Renal cortex interstitium (tissue), 11 donors: Measurements from ENCODE around the gene AUTS2. TPM values are rescaled to one million over a fixed set of nuclear protein-coding genes. Genes with fewer than 3 reads are reported as not detected.
"Not testable (repeated sequence)": the region's sequence is repeated elsewhere in the genome, so short reads cannot be mapped to it uniquely, and the experiment has no call there.

Experiments
- DNase-seq, 11 donors: peaks; one replicate each; pipeline ENCODE4 v3.0.0-alpha.2; 2013; ENCODE audit warnings: low read depth in 9 of 11, low spot score in 4 of 11; ENCODE audit errors: extremely low read depth in 1 of 11
- polyA plus RNA-seq, 3 donors: library from polyadenylated mRNA; unstranded; fragments of 120-200 nt; gene quantifications; one replicate each; pipeline ENCODE4 v1.2.1, GENCODE V29; 2013; ENCODE audit not compliant: insufficient read length in 3 of 3

The AUTS2 gene
- polyA plus RNA-seq, 3 donors, result 78.0 to 102 (median 90.7) TPM

- DNase-seq, result no peak
Observed at GRCh38 chr7:70799841-70800405, 1201.6 kb downstream of the AUTS2 start.

- DNase-seq, result no peak
Observed at GRCh38 chr7:70805360-70805759, 1207.1 kb downstream of the AUTS2 start.

DNA sequence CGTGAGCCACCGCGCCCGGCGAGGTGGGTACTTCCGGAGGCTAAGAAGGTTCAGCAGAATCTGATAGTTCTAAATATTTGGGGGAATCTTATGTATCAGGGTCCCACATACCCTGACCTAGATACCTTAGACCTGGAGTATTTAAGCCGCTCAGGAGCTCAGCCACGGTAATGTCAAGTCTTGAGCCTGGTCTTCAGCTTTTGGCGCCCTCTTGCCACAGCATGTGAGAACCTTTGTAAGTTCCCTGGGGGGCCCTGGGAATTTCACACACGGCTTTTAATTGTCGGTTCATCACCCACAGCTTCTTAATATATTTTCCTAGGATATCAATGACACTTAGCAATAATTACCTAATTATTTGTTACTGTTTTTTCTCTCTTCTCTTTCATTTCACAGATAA is 1209.4 kb downstream of the AUTS2 start:
- no peak for DNase-seq

DNA sequence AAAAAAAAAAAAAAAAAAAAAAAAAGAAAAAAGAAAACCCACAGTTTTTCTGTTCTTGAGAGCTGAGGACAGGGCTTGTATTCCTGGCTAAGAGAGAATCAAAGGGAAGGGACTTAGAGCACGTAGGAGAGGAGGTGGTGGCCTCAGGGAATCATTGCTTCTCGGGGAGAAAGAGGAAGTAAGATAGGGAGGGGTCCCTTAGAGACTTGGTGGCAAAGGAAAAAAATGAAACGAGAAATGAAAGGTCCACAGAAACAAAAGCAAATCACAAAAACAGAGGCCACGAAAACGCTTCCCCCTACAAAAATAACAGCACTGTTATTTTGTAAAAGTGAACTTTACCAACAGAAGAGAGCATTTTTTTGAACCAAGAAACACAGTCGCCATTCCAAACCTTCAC is 1210.6 kb downstream of the AUTS2 start:
- no peak for DNase-seq

DNA sequence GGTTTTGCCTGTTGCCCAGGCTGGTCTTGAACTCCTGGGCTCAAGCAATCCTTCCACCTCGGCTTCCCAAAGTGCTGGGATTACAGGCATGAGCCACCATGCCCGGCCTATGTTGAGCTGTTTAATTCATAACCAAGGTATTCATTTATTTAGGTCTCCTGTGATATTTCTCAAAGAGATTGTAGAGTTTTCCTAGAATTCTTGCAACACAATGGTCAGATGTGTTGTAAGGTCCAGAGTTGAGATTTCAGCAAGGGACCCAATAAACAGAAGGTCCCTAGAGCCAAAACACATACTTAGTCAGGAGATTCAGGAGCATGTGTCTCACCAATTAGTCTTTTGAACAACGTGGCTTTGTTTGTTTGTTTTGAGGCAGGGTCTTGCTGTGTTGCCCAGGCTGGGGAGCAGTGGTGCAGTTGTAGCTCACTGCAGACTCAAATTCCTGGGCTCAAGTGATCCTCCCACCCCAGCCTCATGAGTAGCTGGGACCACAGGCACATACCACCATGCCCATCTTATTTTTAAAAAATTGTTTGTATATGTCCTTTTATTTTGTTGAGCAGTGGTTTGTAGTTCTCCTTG is 1212.4 kb downstream of the AUTS2 start:
- DNase-seq, result no peak

DNA sequence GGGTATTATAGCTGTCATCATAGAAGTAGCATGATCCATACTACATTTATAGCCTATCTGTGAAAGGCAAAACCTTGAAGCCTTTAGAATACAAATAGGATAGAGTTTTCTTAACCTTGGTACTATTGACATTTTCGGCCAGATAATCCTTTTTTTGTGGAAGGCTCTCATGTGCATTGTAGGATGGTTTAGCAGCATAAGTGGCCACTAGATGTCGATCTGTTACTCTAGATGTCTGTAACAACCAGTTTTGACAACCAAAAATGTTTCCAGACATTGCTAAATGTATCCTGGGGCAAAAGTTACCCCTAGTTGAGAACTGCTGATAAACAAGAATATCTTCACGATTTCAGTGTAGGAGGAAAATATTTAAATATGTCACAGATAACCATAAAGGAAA is 1214.2 kb downstream of the AUTS2 start:
- no peak for DNase-seq

- not testable (repeated sequence) for DNase-seq
Observed at GRCh38 chr7:70822490-70822889, 1224.2 kb downstream of the AUTS2 start.

GRCh38 chr7:70829221-70830059 is 1231.2 kb downstream of the AUTS2 start:
- peak; percentile 13 to 61 (median 43) for DNase-seq

GRCh38 chr7:70830060-70830395 is 1231.8 kb downstream of the AUTS2 start:
- no peak for DNase-seq

DNA sequence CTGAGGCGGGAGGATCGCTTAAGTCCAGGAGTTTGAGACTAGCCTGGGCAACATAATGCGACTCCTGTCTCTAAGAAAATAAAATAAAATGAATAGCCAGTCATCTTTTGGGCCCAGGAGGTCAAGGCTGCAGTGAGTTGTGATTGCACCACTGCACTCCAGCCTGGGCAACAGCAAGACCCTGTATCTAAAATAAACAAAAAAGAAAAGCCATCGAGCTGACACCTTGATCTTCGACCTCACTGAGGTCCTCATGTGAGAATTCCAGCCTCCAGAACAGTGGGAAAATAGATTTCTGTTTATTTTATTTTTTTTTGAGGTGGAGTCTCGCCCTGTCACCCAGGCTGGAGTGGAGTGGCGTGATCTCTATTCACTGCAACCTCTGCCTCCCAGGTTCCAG is 1232.2 kb downstream of the AUTS2 start:
- no peak for DNase-seq

GRCh38 chr7:70833726-70834125 is 1235.5 kb downstream of the AUTS2 start:
- no peak for DNase-seq

DNA sequence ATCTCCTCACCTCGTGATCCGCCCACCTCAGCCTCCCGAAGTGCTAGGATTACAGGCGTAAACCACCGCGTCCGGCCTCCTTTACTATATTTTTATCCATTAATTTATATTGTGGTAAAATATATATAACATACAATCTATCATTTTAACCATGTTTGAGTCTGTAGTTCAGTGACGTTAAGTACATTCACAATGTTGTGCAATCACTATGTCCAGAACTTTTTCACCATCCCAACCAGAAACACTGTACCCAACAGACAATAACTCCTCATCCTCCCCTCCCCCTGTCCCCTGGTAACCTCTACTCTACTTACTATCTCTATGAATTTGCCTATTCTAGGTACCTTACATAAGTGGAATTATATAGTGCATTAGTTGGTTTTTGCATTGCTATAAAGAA is 1236.1 kb downstream of the AUTS2 start:
- no peak for DNase-seq

DNA sequence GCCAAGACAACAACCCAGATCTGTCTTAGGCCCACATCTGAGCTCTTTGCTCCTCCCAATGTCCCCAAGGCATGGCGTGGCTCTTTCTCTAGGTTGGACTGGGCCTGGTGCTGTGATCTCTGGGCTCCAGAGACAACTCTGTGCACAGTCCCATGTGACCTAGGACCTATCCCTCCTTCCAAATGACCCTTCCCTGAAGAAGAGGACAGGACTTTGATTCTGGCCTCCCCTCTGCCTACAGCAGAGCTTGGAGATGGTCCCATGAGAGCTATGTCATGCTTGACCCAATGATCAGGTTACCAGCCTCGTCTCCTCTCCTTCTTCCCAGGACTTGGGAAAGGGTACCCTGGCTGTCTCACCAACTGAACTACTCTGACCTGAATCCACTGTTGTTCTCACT is 1237.4 kb downstream of the AUTS2 start:
- DNase-seq, result no peak

DNA sequence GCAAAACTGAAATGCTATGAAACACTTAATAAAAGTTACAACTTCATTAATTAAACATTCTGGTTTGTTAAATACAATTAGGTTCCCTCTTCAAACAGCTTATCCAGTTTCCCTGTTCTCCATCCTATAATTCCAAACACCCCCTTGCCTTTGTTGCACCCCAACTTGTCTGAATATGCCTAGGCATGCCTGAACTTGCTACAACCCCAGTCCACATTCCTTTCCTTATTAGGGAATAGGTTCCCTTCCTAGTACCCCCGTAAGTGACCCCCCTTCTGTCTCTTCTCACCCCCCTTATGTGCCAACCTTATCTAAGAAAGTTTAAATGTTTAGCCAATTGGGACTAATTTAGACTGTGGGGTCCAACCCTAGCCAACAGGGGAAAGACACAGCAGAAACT is 1238.0 kb downstream of the AUTS2 start:
- no peak for DNase-seq

GRCh38 chr7:70836946-70837345 is 1238.7 kb downstream of the AUTS2 start:
- no peak for DNase-seq

DNA sequence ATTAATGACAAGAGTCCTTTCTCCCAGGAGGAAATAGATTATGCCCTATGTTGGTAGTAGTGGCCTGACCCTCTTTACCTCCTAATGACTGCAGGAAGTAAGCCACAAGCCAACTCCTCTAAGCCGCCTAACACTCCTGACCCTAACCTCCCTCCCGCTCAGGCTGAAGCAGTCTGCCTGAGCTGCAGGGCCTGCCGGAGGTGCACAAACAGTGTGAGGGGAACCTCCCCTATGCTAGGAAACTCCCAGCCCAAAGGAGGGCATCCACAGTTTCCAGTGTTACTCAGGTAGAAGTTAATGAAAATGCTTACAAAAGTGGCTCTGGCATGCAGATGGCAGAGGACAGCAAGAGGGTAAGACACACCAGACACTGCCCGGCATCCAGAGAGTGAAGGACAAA is 1239.3 kb downstream of the AUTS2 start:
- DNase-seq, result no peak

DNA sequence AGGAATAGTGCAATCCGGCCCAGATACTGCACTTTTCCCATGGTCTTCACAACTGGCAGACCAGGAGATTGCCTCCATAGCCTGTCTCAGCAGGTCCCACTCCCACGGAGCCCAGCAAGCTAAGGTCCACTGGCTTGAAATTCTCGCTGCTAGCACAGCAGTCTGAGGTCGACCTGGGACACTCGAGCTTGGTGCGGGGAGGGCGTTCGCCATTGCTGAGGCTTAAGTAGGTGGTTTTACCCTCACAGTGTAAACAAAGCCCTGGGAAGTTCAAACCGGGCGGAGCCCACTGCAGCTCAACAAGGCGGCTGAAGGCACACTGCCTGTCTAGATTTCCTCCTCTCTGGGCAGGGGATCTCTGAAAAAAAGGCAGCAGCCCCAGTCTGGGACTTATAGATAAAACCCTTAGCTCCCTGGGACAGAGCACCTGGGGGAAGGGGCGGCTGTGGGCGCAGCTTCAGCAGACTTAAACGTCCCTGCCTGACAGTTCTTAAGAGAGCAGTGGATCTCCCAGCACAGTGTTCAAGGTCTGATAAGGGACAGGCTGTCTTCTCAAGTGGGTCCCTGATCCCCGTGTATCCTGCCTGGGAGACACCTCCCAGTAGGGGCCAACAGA is 1240.1 kb downstream of the AUTS2 start:
- no peak for DNase-seq
